Esophagus squamous epithelium (tissue), 5 donors: ENCODE data around the gene STXBP4. TPM values are rescaled to one million over a fixed set of nuclear protein-coding genes. Genes with fewer than 3 reads are reported as not detected.

ENCODE experiments used
- DNase-seq: peaks from one replicate; lab custom pipeline; 2025; lab: John Stamatoyannopoulos, UW
- H3K27ac ChIP-seq, 4 donors: fragments of 200-600 bp; sonication (generic); one replicate each; pipeline ENCODE4 v1.5.1; 2016 to 2019; ENCODE audit warnings: mild to moderate bottlenecking in 1 of 4
- H3K27me3 ChIP-seq, 4 donors: fragments of 200-600 bp; sonication (generic); 1 replicate in 3 of 4; 2 replicates in 1 of 4; pipeline versions ENCODE4 v1.5.1 to v1.6.0; 2017 to 2021; ENCODE audit warnings: antibody characterized with exemption in 1 of 4
- H3K36me3 ChIP-seq, 3 donors: fragments of 200-600 bp; sonication (generic); one replicate each; pipeline ENCODE4 v1.5.1; 2016 to 2019
- H3K4me1 ChIP-seq, 3 donors: fragments of 200-600 bp; sonication (generic); one replicate each; pipeline ENCODE4 v1.5.1; 2017 to 2019
- H3K4me3 ChIP-seq, 4 donors: fragments of 200-600 bp; sonication (generic); 1 replicate in 3 of 4; 2 replicates in 1 of 4; pipeline ENCODE4 v1.5.1; 2016 to 2019; ENCODE audit warnings: mild to moderate bottlenecking in 2 of 4, moderate library complexity in 1 of 4
- H3K9me3 ChIP-seq, 3 donors: fragments of 200-600 bp; sonication (generic); one replicate each; pipeline ENCODE4 v1.5.1; 2016 to 2019
- CTCF ChIP-seq, 6 experiments: fragments of 450-650 bp in 4 of 6; fragments of 200-600 bp in 2 of 6; sonication (generic) in 2 of 6; IDR thresholded peaks; one replicate each; pipeline ENCODE4 v1.5.1; 2016 to 2019; ENCODE audit warnings: antibody characterized with exemption in 6 of 6, mild to moderate bottlenecking in 4 of 6, moderate library complexity in 4 of 6
- POLR2A ChIP-seq, 4 donors: fragments of 450-650 bp; IDR thresholded peaks; one replicate each; pipeline ENCODE4 v1.6.1; 2017; ENCODE audit warnings: antibody characterized with exemption in 4 of 4, mild to moderate bottlenecking in 4 of 4, moderate library complexity in 3 of 4
- WGBS, 2 donors: methylation state at CpG; one replicate each; pipeline ENCODE4 v1.1.5; 2018; 5-methylcytosine and 5-hydroxymethylcytosine counted together
- intact Hi-C: fragments of 100-400 bp; cut with DNase I; formaldehyde crosslinking; loops from one replicate; pipeline ENCODE4 v1.15.0; 2022
- small RNA-seq, 4 donors: library from RNA; depleted of rRNA; stranded (forward); fragments of <200 nt; gene quantifications; one replicate each; pipeline ENCODE3, GENCODE V24; 2016
- total RNA-seq, 4 donors: library from RNA; depleted of rRNA; stranded (reverse); fragments of >200 nt; gene quantifications; one replicate each; pipeline ENCODE4 v1.1.0, GENCODE V29; 2016
- donor health status: DM: yes; HTN: yes; CAD: no.

Gene STXBP4
- total RNA-seq, 4 donors from 2014 or later: 0.61 to 23.5 (median 13.3) TPM

GRCh38 chr17:55219934-55220333, 251.4 kb downstream of the STXBP4 start:
- TF ChIP-seq POLR2A (IDR thresholded peaks at IDR 0.05): no peak
- no peak for TF ChIP-seq CTCF (IDR thresholded peaks at IDR 0.05)
- intact Hi-C loops: no loop called here
- no peak for DNase-seq
- Histone ChIP-seq H3K27me3 (no peaks in the 10 kb centered on the region), H3K4me3 (no peak overlapping the region), H3K27ac (no peak overlapping the region), H3K4me1 (peaks cover 0 to 11% (median 3%) of the 10 kb centered on the region in 3 donors), H3K9me3 (no peaks in the 10 kb centered on the region), H3K36me3 (no peaks in the 10 kb centered on the region)
- 42 to 45% methylated on average over 3 of the region's 3 CpGs for WGBS, 2 donors

Small RNAs within 50 kb of the gene (small RNA-seq; reads per million reads assigned to genes)
- gene AC007485.1: 0 reads per million in 4 donors

Other genes starting within 250 kb of the STXBP4 start
- 10 to 100 TPM; 31.6 to 42.5 (median 40.0) TPM for gene TOM1L1, start 67.9 kb upstream of the STXBP4 start, total RNA-seq
- gene COX11, start 111 bp upstream of the STXBP4 start, total RNA-seq: 10 to 100 TPM; 18.9 to 64.3 (median 35.3) TPM